Esophagus squamous epithelium (tissue), 4 donors: Measurements from ENCODE around the gene FYN.

Experiments used
- CTCF ChIP-seq, 6 experiments: fragments of 450-650 bp in 4 of 6; fragments of 200-600 bp in 2 of 6; sonication (generic) in 2 of 6; IDR thresholded peaks; one replicate each; pipeline ENCODE4 v1.5.1; 2016 to 2019; ENCODE audit warnings: antibody characterized with exemption in 6 of 6, mild to moderate bottlenecking in 4 of 6, moderate library complexity in 4 of 6
- POLR2A ChIP-seq, 4 donors: fragments of 450-650 bp; IDR thresholded peaks; one replicate each; pipeline ENCODE4 v1.6.1; 2017; ENCODE audit warnings: antibody characterized with exemption in 4 of 4, mild to moderate bottlenecking in 4 of 4, moderate library complexity in 3 of 4

DNA sequence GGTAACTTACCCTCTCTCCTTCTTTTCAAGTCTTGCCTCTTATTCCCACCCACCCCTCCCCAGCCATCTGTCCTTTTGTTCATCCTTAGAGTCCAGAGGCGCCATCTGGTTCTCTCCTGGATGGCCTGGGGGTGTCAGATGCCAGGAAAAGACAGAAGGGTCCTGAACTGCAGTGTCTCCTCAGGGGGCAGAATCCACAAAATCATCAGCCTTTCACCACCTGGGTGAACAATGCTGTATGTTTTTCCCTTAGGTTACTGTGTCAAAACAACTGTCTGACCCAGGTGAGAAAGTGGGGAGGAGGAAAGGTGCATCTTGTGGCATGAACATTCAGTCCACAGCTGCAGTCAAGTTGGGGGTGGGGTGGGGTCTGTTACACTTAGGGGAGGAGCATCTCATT is 47.9 kb upstream of the FYN start:
- TF ChIP-seq CTCF (IDR thresholded peaks at IDR 0.05) (no peak), POLR2A (IDR thresholded peaks at IDR 0.05) (no peak)
